Lower leg skin (tissue), 4 donors: ENCODE results near the gene COMMD9. TPM values are rescaled to one million over a fixed set of nuclear protein-coding genes. Genes with fewer than 3 reads are reported as not detected.

ENCODE experiments used
- DNase-seq, 2 donors: peaks; one replicate each; pipeline ENCODE4 v3.0.0-alpha.2; 2019; ENCODE audit warnings: low spot score in 2 of 2
- H3K4me3 ChIP-seq: fragments of 200-600 bp; sonication (generic); 2 replicates; pipeline ENCODE4 v1.5.1; 2017; ENCODE audit warnings: mild to moderate bottlenecking, low read depth; ENCODE audit not compliant: poor library complexity, severe bottlenecking
- POLR2A ChIP-seq, 2 donors: fragments of 450-650 bp; IDR thresholded peaks; one replicate each; pipeline ENCODE4 v1.6.1; 2016 to 2017; ENCODE audit warnings: antibody characterized with exemption in 2 of 2, mild to moderate bottlenecking in 1 of 2, moderate library complexity in 1 of 2
- WGBS, 2 donors: methylation state at CpG; one replicate each; pipeline ENCODE4 v1.1.5; 2018; 5-methylcytosine and 5-hydroxymethylcytosine counted together
- intact Hi-C: fragments of 100-400 bp; cut with DNase I; formaldehyde crosslinking; loops from one replicate; pipeline ENCODE4 v1.15.0; 2023; ENCODE audit warnings: low total_unique reads
- total RNA-seq, 4 donors: library from RNA; depleted of rRNA; stranded (reverse); fragments of >200 nt; gene quantifications; one replicate each; pipeline ENCODE4 v1.1.0, GENCODE V29; 2016
- TF ChIP-seq, protein P1 (sequence below), 3 donors: fragments of 450-650 bp; IDR thresholded peaks; one replicate each; pipeline ENCODE4 v1.5.1; 2016; ENCODE audit warnings: antibody characterized with exemption in 3 of 3, mild to moderate bottlenecking in 3 of 3, moderate library complexity in 2 of 3

Gene COMMD9
- 10 to 100 TPM; 33.3 to 57.6 (median 42.9) TPM for total RNA-seq

- 1 to 2% methylated on average over 30 to 31 of the region's 31 CpGs for WGBS, 2 donors
- peak within 1 kb of the TSS; percentile 50 for H3K4me3 ChIP-seq
- peak; percentile 95 to 99 for DNase-seq
- no peak for TF ChIP-seq POLR2A (IDR thresholded peaks at IDR 0.05)
- TF ChIP-seq, protein P1, sequence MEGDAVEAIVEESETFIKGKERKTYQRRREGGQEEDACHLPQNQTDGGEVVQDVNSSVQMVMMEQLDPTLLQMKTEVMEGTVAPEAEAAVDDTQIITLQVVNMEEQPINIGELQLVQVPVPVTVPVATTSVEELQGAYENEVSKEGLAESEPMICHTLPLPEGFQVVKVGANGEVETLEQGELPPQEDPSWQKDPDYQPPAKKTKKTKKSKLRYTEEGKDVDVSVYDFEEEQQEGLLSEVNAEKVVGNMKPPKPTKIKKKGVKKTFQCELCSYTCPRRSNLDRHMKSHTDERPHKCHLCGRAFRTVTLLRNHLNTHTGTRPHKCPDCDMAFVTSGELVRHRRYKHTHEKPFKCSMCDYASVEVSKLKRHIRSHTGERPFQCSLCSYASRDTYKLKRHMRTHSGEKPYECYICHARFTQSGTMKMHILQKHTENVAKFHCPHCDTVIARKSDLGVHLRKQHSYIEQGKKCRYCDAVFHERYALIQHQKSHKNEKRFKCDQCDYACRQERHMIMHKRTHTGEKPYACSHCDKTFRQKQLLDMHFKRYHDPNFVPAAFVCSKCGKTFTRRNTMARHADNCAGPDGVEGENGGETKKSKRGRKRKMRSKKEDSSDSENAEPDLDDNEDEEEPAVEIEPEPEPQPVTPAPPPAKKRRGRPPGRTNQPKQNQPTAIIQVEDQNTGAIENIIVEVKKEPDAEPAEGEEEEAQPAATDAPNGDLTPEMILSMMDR (IDR thresholded peaks at IDR 0.05), result no peak
- intact Hi-C loops, result no loop called here
Observed at GRCh38 chr11:36289226-36289852, at the start of gene COMMD9. Gene COMMD9, minus strand, starts transcription at chr11:36289424. Its CDS starts 12 bp downstream, at chr11:36289412.

DNA sequence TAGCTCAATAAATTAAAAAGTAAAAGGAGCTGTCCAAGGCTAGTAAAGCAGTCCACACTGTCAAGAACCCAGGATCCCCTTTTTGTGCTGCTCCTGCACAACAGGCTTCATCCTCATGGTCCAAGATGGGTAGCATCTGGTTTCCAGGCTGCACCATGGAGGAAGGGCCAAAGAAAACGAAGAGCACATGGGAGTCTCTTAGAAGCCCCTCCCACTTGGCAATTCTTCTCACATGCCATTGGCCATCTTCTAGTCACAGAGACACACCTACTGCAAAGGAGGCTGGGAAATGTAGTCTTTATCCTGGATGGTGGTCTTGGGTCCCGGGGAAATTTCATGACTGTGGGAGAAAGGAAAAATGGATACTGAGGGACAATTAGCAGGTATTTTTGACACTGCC lies 44.7 kb upstream of the COMMD9 start:
- 63 to 67% methylated on average over 2 of the region's 2 CpGs for WGBS, 2 donors
- intact Hi-C loops, result loop anchor here (5.0 kb wide), 1 partner anchor 538 kb away; no protein-coding TSS in a partner anchor
- TF ChIP-seq, protein P1 (IDR thresholded peaks at IDR 0.05), result no peak
- no peak for TF ChIP-seq POLR2A (IDR thresholded peaks at IDR 0.05)
- no peak overlapping the region for H3K4me3 ChIP-seq
- DNase-seq, result no peak

DNA sequence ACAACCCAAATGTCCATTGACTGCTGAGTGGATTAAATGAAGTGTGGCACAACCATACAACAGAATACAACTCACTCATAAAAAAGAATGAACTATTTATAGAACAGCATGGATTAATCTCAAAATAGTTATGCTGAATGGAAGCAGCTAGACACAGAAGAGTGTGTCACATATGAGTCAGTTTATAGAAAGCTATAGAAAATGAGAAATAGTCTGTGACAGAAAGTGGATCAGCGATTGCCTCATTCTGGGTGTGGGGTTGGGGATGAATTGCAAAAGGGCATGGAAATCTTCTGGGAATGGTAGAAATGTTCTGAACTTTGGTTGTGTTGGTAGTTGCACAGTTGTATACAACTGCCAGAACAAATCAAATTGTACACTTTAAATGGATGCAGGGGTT lies 44.2 kb upstream of the COMMD9 start:
- 63 to 65% methylated on average over 1 of the region's 1 CpG for WGBS, 2 donors
- no peak overlapping the region for H3K4me3 ChIP-seq
- DNase-seq, result no peak
- TF ChIP-seq, protein P1 (IDR thresholded peaks at IDR 0.05), result no peak
- no peak for TF ChIP-seq POLR2A (IDR thresholded peaks at IDR 0.05)
- intact Hi-C loops, result loop anchor here (5.0 kb wide), 1 partner anchor 539 kb away; no protein-coding TSS in a partner anchor

GRCh38 chr11:36330411-36330810 lies 41.2 kb upstream of the COMMD9 start:
- TF ChIP-seq POLR2A (IDR thresholded peaks at IDR 0.05), result no peak
- TF ChIP-seq, protein P1 (IDR thresholded peaks at IDR 0.05), result no peak
- no peak overlapping the region for H3K4me3 ChIP-seq
- no peak for DNase-seq
- WGBS, 2 donors, result 94 to 95% methylated on average over 2 of the region's 2 CpGs
- intact Hi-C loops, result loop anchor here (5.0 kb wide), 1 partner anchor 542 kb away; no protein-coding TSS in a partner anchor

DNA sequence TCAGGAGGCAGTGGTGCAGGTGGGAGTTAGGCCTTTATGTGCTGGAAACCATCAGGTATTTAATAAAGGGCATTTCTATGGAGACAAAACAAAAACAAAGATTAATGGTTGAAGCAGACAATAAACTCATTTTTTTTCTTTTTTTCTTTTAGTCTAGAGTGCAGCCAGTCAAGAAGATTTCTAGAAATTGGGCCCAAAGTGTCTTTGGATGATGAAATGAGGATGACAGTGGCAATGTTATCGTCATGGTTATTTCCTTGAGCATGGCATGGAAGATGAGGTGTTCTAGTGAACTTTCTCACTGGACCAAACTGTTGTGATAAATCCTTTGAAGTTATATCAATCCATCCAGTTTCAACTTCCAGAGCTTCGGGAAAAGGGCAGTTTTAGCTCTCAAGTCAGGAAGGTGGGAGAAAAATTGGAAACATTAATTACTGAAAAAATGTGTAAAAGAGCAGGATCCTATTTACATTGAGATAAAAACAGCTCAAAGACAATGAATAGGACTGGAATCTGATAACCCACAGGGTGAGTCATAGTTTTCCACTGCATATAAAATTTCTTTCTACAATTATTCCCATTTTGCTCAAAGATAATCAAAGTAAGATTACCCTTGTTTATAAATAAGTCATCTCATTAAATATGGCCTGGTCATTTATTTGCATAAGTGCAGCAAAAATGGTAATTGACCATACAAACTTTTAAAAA lies 39.9 kb upstream of the COMMD9 start:
- H3K4me3 ChIP-seq, result no peak overlapping the region
- no peak for DNase-seq
- TF ChIP-seq, protein P1 (IDR thresholded peaks at IDR 0.05), result no peak
- TF ChIP-seq POLR2A (IDR thresholded peaks at IDR 0.05), result no peak
- 83 to 86% methylated on average over 2 of the region's 2 CpGs for WGBS, 2 donors
- intact Hi-C loops, result no loop called here
